Adipocyte (in vitro differentiated cells): ENCODE results near the gene FNDC10.
A peak's percentile ranks its signal among the peaks of the same experiment; 100 is the strongest.

Experiments
- DNase-seq: peaks from one replicate; pipeline ENCODE4 v3.0.0-alpha.2; 2015; ENCODE audit warnings: low read depth
- H3K27me3 ChIP-seq: replicated peaks from 2 replicates; pipeline ENCODE4 v1.7.0; 2013; ENCODE audit warnings: mild to moderate bottlenecking, low read length, moderate library complexity; ENCODE audit not compliant: control insufficient read depth, insufficient read depth
- H3K36me3 ChIP-seq: 2 replicates; pipeline ENCODE4 v1.7.0; 2013; ENCODE audit warnings: low read length, mild to moderate bottlenecking, moderate library complexity; ENCODE audit not compliant: control insufficient read depth, insufficient read depth, severe bottlenecking
- H3K4me1 ChIP-seq: 2 replicates; pipeline ENCODE4 v1.7.0; 2013; ENCODE audit warnings: mild to moderate bottlenecking, low read length, moderate library complexity; ENCODE audit not compliant: control insufficient read depth, insufficient read depth
- H3K4me3 ChIP-seq: 2 replicates; pipeline ENCODE4 v1.7.0; 2013; ENCODE audit warnings: mild to moderate bottlenecking, low read length, moderate library complexity
- H3K9ac ChIP-seq: 2 replicates; pipeline ENCODE4 v1.7.0; 2013; ENCODE audit warnings: mild to moderate bottlenecking, low read length, moderate library complexity
- H3K9me3 ChIP-seq: 2 replicates; pipeline ENCODE4 v1.7.0; 2013; ENCODE audit warnings: mild to moderate bottlenecking, low read length, moderate library complexity; ENCODE audit not compliant: control insufficient read depth

Gene FNDC10

DNA sequence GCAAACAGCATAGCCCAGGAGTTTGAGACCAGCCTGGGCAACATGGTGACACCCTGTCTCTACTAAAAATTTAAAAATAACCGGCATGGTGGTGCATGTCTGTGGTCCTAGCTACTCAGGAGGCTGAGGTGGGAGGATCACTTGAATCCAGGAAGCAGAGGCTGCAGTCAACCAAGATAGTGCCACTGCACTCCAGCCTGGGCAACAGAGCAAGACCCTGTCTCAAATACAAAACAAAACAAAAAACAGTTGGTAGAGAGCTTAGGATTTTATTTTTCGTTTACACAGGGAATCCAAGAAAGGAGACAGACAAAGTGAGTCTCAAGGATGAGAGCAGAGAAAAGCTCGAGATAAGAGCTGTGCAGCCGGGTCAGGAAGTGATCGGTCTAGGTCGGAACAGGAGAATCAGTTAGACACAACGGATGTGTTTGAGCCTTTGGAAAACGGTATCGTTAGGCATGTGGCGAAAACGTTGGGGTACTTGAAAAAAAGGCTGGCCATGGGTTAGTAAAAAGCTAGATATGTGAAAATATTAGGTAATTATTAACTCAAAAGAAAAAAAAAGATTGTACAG is 13.7 kb upstream of the FNDC10 start:
- H3K9me3 ChIP-seq: no peaks in the 10 kb centered on the region
- peak overlapping the region; percentile 99 for H3K9ac ChIP-seq
- DNase-seq: no peak
- H3K4me3 ChIP-seq: peak overlapping the region; percentile 91
- H3K36me3 ChIP-seq: peaks cover 6% of the 10 kb centered on the region
- H3K27me3 ChIP-seq: no peaks in the 10 kb centered on the region
- H3K4me1 ChIP-seq: peaks cover 37% of the 10 kb centered on the region

GRCh38 chr1:1612104-1612400 is 12.1 kb upstream of the FNDC10 start:
- peaks cover 32% of the 10 kb centered on the region for H3K4me1 ChIP-seq
- H3K9ac ChIP-seq: no peak overlapping the region
- no peak for DNase-seq
- no peaks in the 10 kb centered on the region for H3K27me3 ChIP-seq
- H3K36me3 ChIP-seq: no peaks in the 10 kb centered on the region
- H3K4me3 ChIP-seq: no peak overlapping the region
- H3K9me3 ChIP-seq: no peaks in the 10 kb centered on the region

- no peaks in the 10 kb centered on the region for H3K9me3 ChIP-seq
- H3K4me1 ChIP-seq: peaks cover 26% of the 10 kb centered on the region
- H3K9ac ChIP-seq: peak overlapping the region; percentile 62
- no peaks in the 10 kb centered on the region for H3K36me3 ChIP-seq
- H3K27me3 ChIP-seq: no peaks in the 10 kb centered on the region
- no peak for DNase-seq
- H3K4me3 ChIP-seq: peak overlapping the region; percentile 40
Observed at GRCh38 chr1:1610796-1611195, 10.9 kb upstream of the FNDC10 start.

DNA sequence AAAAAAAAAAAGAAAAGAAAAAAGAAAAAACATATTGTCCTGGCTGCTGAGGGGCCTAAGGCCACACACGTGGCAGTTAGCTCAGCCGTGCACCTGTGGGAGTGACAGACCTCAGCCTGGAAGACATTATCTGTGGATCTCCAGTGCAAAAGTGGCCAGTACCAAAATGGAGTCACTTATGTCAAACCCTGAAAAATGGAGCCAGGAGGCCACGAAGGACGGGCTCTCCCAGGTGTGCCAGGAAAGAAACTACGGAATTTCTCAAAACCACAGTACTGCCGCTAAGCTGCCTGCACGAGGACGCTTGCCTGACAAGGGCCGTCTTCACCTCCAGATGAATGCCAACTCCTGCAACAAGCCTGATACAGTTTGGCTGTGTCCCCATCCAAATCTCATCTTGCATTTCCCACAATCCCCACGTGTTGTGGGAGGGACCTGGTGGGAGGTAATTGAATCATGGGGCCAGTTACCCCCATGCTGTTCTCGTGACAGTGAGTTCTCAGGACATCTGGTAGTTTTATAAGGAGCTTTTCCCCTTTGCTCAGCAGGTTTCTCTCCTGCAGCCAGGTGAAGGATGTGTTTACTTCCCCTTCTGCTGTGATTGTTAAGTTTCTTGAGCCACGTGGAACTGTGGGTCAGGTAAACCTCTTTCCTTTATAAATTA is 10.0 kb upstream of the FNDC10 start:
- no peak for DNase-seq
- H3K9me3 ChIP-seq: no peaks in the 10 kb centered on the region
- H3K4me1 ChIP-seq: peaks cover 26% of the 10 kb centered on the region
- H3K27me3 ChIP-seq: peaks cover under 1% of the 10 kb centered on the region
- no peaks in the 10 kb centered on the region for H3K36me3 ChIP-seq
- H3K4me3 ChIP-seq: no peak overlapping the region
- H3K9ac ChIP-seq: no peak overlapping the region

- no peak for DNase-seq
- H3K4me1 ChIP-seq: peaks cover 7% of the 10 kb centered on the region
- no peaks in the 10 kb centered on the region for H3K9me3 ChIP-seq
- H3K9ac ChIP-seq: no peak overlapping the region
- H3K27me3 ChIP-seq: peaks cover 7% of the 10 kb centered on the region
- H3K36me3 ChIP-seq: no peaks in the 10 kb centered on the region
- H3K4me3 ChIP-seq: no peak overlapping the region
Observed at GRCh38 chr1:1606232-1606631, 6.3 kb upstream of the FNDC10 start.

GRCh38 chr1:1605724-1606123 is 5.8 kb upstream of the FNDC10 start:
- DNase-seq: no peak
- H3K36me3 ChIP-seq: no peaks in the 10 kb centered on the region
- peaks cover 12% of the 10 kb centered on the region for H3K27me3 ChIP-seq
- H3K9ac ChIP-seq: no peak overlapping the region
- peaks cover 1% of the 10 kb centered on the region for H3K4me1 ChIP-seq
- no peaks in the 10 kb centered on the region for H3K9me3 ChIP-seq
- H3K4me3 ChIP-seq: no peak overlapping the region

- H3K9ac ChIP-seq: no peak overlapping the region
- H3K4me3 ChIP-seq: no peak overlapping the region
- H3K4me1 ChIP-seq: no peaks in the 10 kb centered on the region
- H3K9me3 ChIP-seq: no peaks in the 10 kb centered on the region
- H3K27me3 ChIP-seq: peaks cover 14% of the 10 kb centered on the region
- H3K36me3 ChIP-seq: no peaks in the 10 kb centered on the region
- DNase-seq: no peak
Observed at GRCh38 chr1:1605034-1605591, 5.2 kb upstream of the FNDC10 start.

DNA sequence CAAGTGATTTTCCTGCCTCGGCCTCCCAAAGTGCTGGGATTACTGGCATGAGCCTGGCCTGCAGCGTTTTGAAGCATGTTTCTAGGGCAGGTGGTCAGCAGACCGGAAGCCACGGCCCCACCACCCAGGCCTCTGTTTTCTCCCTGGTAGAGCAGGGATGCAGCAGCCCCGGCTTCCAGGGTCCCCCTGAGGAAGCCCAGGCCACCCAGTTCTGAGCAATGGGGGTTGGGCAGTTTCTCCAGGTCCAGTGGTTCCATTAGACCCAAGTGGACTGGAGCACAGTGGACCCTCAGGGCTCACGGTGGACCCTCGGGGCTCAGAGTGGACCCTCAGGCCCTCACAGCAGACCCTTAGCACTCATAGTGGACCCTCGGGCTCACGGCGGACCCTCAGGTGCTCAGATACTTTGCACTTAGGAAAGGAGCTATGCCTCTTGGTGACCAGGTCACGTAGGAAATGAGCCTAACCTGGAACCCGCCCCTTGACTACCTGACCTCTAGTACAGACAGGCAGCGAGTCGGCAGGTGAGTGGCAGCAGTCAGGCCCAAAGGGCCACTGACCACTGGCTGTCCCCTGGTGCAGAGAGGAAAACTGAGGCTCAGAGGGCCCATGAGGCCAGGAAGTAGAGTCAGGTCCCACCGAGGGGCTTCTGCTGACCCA is 4.6 kb upstream of the FNDC10 start:
- Histone ChIP-seq H3K27me3 (peaks cover 14% of the 10 kb centered on the region), H3K36me3 (no peaks in the 10 kb centered on the region), H3K9ac (no peak overlapping the region), H3K4me1 (no peaks in the 10 kb centered on the region), H3K9me3 (no peaks in the 10 kb centered on the region), H3K4me3 (no peak overlapping the region)
- no peak for DNase-seq

GRCh38 chr1:1603671-1604373 is 3.9 kb upstream of the FNDC10 start:
- Histone ChIP-seq H3K4me1 (no peaks in the 10 kb centered on the region), H3K4me3 (no peak overlapping the region), H3K9me3 (no peaks in the 10 kb centered on the region)

GRCh38 chr1:1602968-1603506 is 3.1 kb upstream of the FNDC10 start:
- peaks cover 21% of the 10 kb centered on the region for H3K27me3 ChIP-seq
- no peaks in the 10 kb centered on the region for H3K9me3 ChIP-seq
- no peak overlapping the region for H3K9ac ChIP-seq
- no peak for DNase-seq
- H3K4me1 ChIP-seq: no peaks in the 10 kb centered on the region
- no peak overlapping the region for H3K4me3 ChIP-seq
- no peaks in the 10 kb centered on the region for H3K36me3 ChIP-seq

More at GRCh38 chr1:1603671-1604373, 3.9 kb upstream of the FNDC10 start:
- Histone ChIP-seq H3K36me3 (no peaks in the 10 kb centered on the region), H3K9ac (no peak overlapping the region), H3K27me3 (peaks cover 15% of the 10 kb centered on the region)
- DNase-seq: no peak
